T-cell (primary cell): Measurements from ENCODE around the gene TSPAN9. TPM values are rescaled to one million over a fixed set of nuclear protein-coding genes. Genes with fewer than 3 reads are reported as not detected.

Source experiments
- ATAC-seq, 4 experiments: fragments of 200-7000 bp in 3 of 4; fragments of 150-1000 bp in 1 of 4; cut with Tn5 transposase; replicated peaks in 1 of 4; 1 replicate in 3 of 4; 2 replicates in 1 of 4; pipeline ENCODE4 v1.10.0; 2021; ENCODE audit warnings: moderate library complexity in 3 of 4, mild to moderate bottlenecking in 2 of 4, moderate number of reproducible peaks in 1 of 4
- CTCF ChIA-PET, 2 donors: fragments of 300-600 bp; sonication (Branson Sonifier 250); formaldehyde crosslinking; loops; one replicate each; lab custom pipeline; 2022; ENCODE audit warnings: antibody characterized with exemption in 2 of 2; lab: Charles Lee
- POLR2A ChIA-PET, 2 donors: fragments of 300-600 bp; sonication (Branson Sonifier 250); formaldehyde crosslinking; loops; one replicate each; lab custom pipeline; 2022; ENCODE audit warnings: antibody characterized with exemption in 2 of 2; lab: Charles Lee
- DNase-seq, 35 experiments: peaks; one replicate each; pipeline versions ENCODE4 v3.0.0 to v3.0.0-alpha.2; 2013 to 2023
- H3K27ac ChIP-seq: one replicate; pipeline ENCODE4 v1.5.1; 2013; ENCODE audit warnings: low read length
- H3K27me3 ChIP-seq, 2 experiments: replicated peaks in 1 of 2; 1 replicate in 1 of 2; 2 replicates in 1 of 2; pipeline versions ENCODE4 v1.6.1 to v1.7.0; 2013; ENCODE audit warnings: low read length in 1 of 2, mixed read lengths in 1 of 2; ENCODE audit not compliant: control insufficient read depth in 2 of 2, insufficient read depth in 2 of 2; ENCODE audit errors: extremely low read depth in 1 of 2
- H3K36me3 ChIP-seq, 2 donors: 1 replicate in 1 of 2; 2 replicates in 1 of 2; pipeline versions ENCODE4 v1.6.1 to v1.7.0; 2013; ENCODE audit warnings: low read length in 1 of 2; ENCODE audit not compliant: control insufficient read depth in 2 of 2, insufficient read depth in 1 of 2; ENCODE audit errors: extremely low read depth in 1 of 2
- H3K4me1 ChIP-seq, 2 experiments: 1 replicate in 1 of 2; 2 replicates in 1 of 2; pipeline versions ENCODE4 v1.6.1 to v1.7.0; 2013; ENCODE audit warnings: low read length in 2 of 2, mixed read lengths in 1 of 2; ENCODE audit not compliant: insufficient read depth in 2 of 2, control insufficient read depth in 1 of 2; ENCODE audit errors: extremely low read depth in 1 of 2
- H3K4me3 ChIP-seq, 2 donors: 1 replicate in 1 of 2; 2 replicates in 1 of 2; pipeline versions ENCODE4 v1.5.1 to v1.7.0; 2013; ENCODE audit warnings: mild to moderate bottlenecking in 2 of 2, low read length in 1 of 2, moderate library complexity in 1 of 2; ENCODE audit not compliant: control insufficient read depth in 1 of 2; ENCODE audit errors: extremely low read depth in 1 of 2
- H3K9me3 ChIP-seq: 2 replicates; pipeline ENCODE4 v1.7.0; 2013
- H3K27ac Mint-ChIP-seq, 2 donors: one replicate each; pipeline ENCODE4 v1.8.0; 2020 to 2021; ENCODE audit warnings: mild to moderate bottlenecking in 2 of 2, mixed read lengths in 2 of 2
- H3K27me3 Mint-ChIP-seq, 2 donors: one replicate each; pipeline ENCODE4 v1.8.0; 2021 to 2022; ENCODE audit warnings: mixed read lengths in 2 of 2
- H3K36me3 Mint-ChIP-seq: one replicate; pipeline ENCODE4 v1.8.0; 2021; ENCODE audit warnings: mixed read lengths
- H3K4me1 Mint-ChIP-seq, 3 donors: one replicate each; pipeline ENCODE4 v1.8.0; 2020 to 2022; ENCODE audit warnings: mixed read lengths in 3 of 3, mild to moderate bottlenecking in 1 of 3
- H3K4me3 Mint-ChIP-seq, 3 donors: one replicate each; pipeline ENCODE4 v1.8.0; 2020 to 2022; ENCODE audit warnings: mild to moderate bottlenecking in 3 of 3, mixed read lengths in 3 of 3, moderate library complexity in 3 of 3
- H3K9me3 Mint-ChIP-seq, 3 donors: one replicate each; pipeline ENCODE4 v1.8.0; 2020 to 2022; ENCODE audit warnings: mixed read lengths in 3 of 3
- WGBS: methylation state at CpG from one replicate; pipeline ENCODE4 v1.1.5; 2013; ENCODE audit warnings: missing lambda C conversion rate; ENCODE audit not compliant: insufficient coverage; 5-methylcytosine and 5-hydroxymethylcytosine counted together
- total RNA-seq, 35 experiments: library from RNA in 6 of 35; stranded (reverse) in 6 of 35; fragments of 120-200 nt in 1 of 35; gene quantifications; one replicate each; pipeline versions ENCODE4 v1.2.1 to v1.2.4 and lab custom pipeline; 2013 to 2026

TSPAN9 gene
- total RNA-seq, 5 donors from 2014 or later (not counting 1 experiment from before 2014, with no cell fraction given), result 0.56 to 1.1 (median 0.70) TPM

GRCh38 chr12:3328081-3328480 lies 250.9 kb downstream of the TSPAN9 start:
- POLR2A ChIA-PET, result no interaction called here
- DNase-seq (no peak), ATAC-seq (no peak)
- peaks cover 0 to 16% of the 10 kb centered on the region in 2 experiments for H3K27me3 ChIP-seq
- H3K36me3 ChIP-seq, result no peaks in the 10 kb centered on the region
- 76% methylated on average over 3 of the region's 4 CpGs for WGBS
- H3K36me3 Mint-ChIP-seq, result no peaks in the 10 kb centered on the region
- no peak overlapping the region for H3K27ac Mint-ChIP-seq
- no peaks in the 10 kb centered on the region for H3K4me1 ChIP-seq
- H3K4me1 Mint-ChIP-seq, result no peaks in the 10 kb centered on the region
- no peaks in the 10 kb centered on the region for H3K9me3 ChIP-seq
- H3K27me3 Mint-ChIP-seq, result peaks cover 2 to 3% of the 10 kb centered on the region in 2 donors
- H3K4me3 ChIP-seq, result no peak overlapping the region
- no peaks in the 10 kb centered on the region for H3K9me3 Mint-ChIP-seq
- CTCF ChIA-PET, result no interaction called here
- no peak overlapping the region for H3K27ac ChIP-seq
- H3K4me3 Mint-ChIP-seq, result no peak overlapping the region

- Histone ChIP-seq H3K4me3 (no peak overlapping the region), H3K9me3 (no peaks in the 10 kb centered on the region), H3K27ac (no peak overlapping the region), H3K4me1 (no peaks in the 10 kb centered on the region), H3K36me3 (no peaks in the 10 kb centered on the region), H3K27me3 (peaks cover 0 to 18% of the 10 kb centered on the region in 2 experiments)
- Mint-ChIP-seq H3K36me3 (no peaks in the 10 kb centered on the region), H3K4me3 (no peak overlapping the region), H3K27me3 (peaks cover 3% of the 10 kb centered on the region in 2 donors), H3K9me3 (no peaks in the 10 kb centered on the region), H3K27ac (no peak overlapping the region), H3K4me1 (no peaks in the 10 kb centered on the region)
- POLR2A ChIA-PET, result no interaction called here
- DNase-seq (no peak), ATAC-seq (no peak)
- WGBS, result 67% methylated on average over 8 of the region's 14 CpGs
- CTCF ChIA-PET, result no interaction called here
These were observed 251.4 kb downstream of the TSPAN9 start for GRCh38 chr12:3328571-3328970.

DNA sequence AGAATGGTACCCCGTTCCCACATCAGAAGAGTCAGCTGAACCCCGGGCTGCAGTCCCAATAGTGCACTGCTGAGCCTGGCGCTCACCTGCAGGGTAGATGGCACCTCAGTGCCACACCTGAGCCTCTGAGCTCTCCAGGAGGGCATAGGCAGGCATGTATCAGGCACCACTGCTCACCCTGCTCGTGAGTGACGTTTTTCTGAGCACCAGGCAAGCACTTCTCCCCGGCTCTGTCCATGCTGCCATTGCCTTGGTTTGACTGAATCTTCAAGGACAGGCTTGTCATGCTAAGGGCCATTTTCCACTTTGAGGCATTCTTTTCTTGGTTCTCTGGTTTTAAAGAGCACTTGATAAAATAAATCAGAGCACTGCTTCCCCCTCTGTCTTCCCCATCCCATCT lies 252.2 kb downstream of the TSPAN9 start:
- H3K4me3 Mint-ChIP-seq, result no peak overlapping the region
- ATAC-seq (no peak), DNase-seq (no peak)
- Histone ChIP-seq H3K27ac (no peak overlapping the region), H3K27me3 (peaks cover 0 to 18% of the 10 kb centered on the region in 2 experiments), H3K4me3 (no peak overlapping the region), H3K4me1 (no peaks in the 10 kb centered on the region), H3K36me3 (no peaks in the 10 kb centered on the region), H3K9me3 (no peaks in the 10 kb centered on the region)
- H3K9me3 Mint-ChIP-seq, result no peaks in the 10 kb centered on the region
- no peaks in the 10 kb centered on the region for H3K4me1 Mint-ChIP-seq
- 63% methylated on average over 6 of the region's 6 CpGs for WGBS
- ChIA-PET POLR2A (no interaction called here), CTCF (no interaction called here)
- H3K27ac Mint-ChIP-seq, result no peak overlapping the region
- H3K36me3 Mint-ChIP-seq, result no peaks in the 10 kb centered on the region
- peaks cover 3 to 4% of the 10 kb centered on the region in 2 donors for H3K27me3 Mint-ChIP-seq

GRCh38 chr12:3330976-3331510 lies 253.9 kb downstream of the TSPAN9 start:
- H3K27ac ChIP-seq, result no peak overlapping the region
- WGBS, result 71% methylated on average over 4 of the region's 7 CpGs
- Mint-ChIP-seq H3K27ac (no peak overlapping the region), H3K4me1 (no peaks in the 10 kb centered on the region), H3K4me3 (no peak overlapping the region), H3K9me3 (no peaks in the 10 kb centered on the region), H3K36me3 (no peaks in the 10 kb centered on the region), H3K27me3 (peaks cover 10 to 13% of the 10 kb centered on the region in 2 donors)
- H3K4me3 ChIP-seq, result no peak overlapping the region
- CTCF ChIA-PET, result no interaction called here
- H3K9me3 ChIP-seq, result no peaks in the 10 kb centered on the region
- peaks cover 0 to 22% of the 10 kb centered on the region in 2 experiments for H3K27me3 ChIP-seq
- no peak for DNase-seq
- POLR2A ChIA-PET, result no interaction called here
- no peaks in the 10 kb centered on the region for H3K36me3 ChIP-seq
- no peaks in the 10 kb centered on the region for H3K4me1 ChIP-seq
- no peak for ATAC-seq

GRCh38 chr12:3332188-3332587 lies 255.0 kb downstream of the TSPAN9 start:
- no peaks in the 10 kb centered on the region for H3K36me3 ChIP-seq
- no peak for ATAC-seq
- Mint-ChIP-seq H3K4me1 (no peaks in the 10 kb centered on the region), H3K27me3 (peaks cover 10 to 13% of the 10 kb centered on the region in 2 donors), H3K4me3 (no peak overlapping the region), H3K36me3 (no peaks in the 10 kb centered on the region), H3K9me3 (no peaks in the 10 kb centered on the region), H3K27ac (no peak overlapping the region)
- CTCF ChIA-PET, result no interaction called here
- no CpG with 5 or more reads among the region's 3 CpGs for WGBS
- no peak for DNase-seq
- H3K27me3 ChIP-seq, result peaks cover 0 to 18% of the 10 kb centered on the region in 2 experiments
- POLR2A ChIA-PET, result no interaction called here
- H3K9me3 ChIP-seq, result no peaks in the 10 kb centered on the region
- no peaks in the 10 kb centered on the region for H3K4me1 ChIP-seq
- no peak overlapping the region for H3K27ac ChIP-seq
- no peak overlapping the region for H3K4me3 ChIP-seq

- Histone ChIP-seq H3K9me3 (no peaks in the 10 kb centered on the region), H3K27me3 (peaks cover 0 to 18% of the 10 kb centered on the region in 2 experiments), H3K4me3 (no peak overlapping the region), H3K4me1 (no peaks in the 10 kb centered on the region), H3K27ac (no peak overlapping the region), H3K36me3 (no peaks in the 10 kb centered on the region)
- CTCF ChIA-PET, result no interaction called here
- Mint-ChIP-seq H3K9me3 (no peaks in the 10 kb centered on the region), H3K27me3 (peaks cover 10 to 16% of the 10 kb centered on the region in 2 donors), H3K4me3 (no peak overlapping the region), H3K4me1 (no peaks in the 10 kb centered on the region), H3K27ac (no peak overlapping the region), H3K36me3 (no peaks in the 10 kb centered on the region)
- DNase-seq (no peak), ATAC-seq (no peak)
- WGBS, result 9% methylated on average over 4 of the region's 10 CpGs
- POLR2A ChIA-PET, result no interaction called here
These were observed 256.4 kb downstream of the TSPAN9 start for GRCh38 chr12:3333583-3333982.

DNA sequence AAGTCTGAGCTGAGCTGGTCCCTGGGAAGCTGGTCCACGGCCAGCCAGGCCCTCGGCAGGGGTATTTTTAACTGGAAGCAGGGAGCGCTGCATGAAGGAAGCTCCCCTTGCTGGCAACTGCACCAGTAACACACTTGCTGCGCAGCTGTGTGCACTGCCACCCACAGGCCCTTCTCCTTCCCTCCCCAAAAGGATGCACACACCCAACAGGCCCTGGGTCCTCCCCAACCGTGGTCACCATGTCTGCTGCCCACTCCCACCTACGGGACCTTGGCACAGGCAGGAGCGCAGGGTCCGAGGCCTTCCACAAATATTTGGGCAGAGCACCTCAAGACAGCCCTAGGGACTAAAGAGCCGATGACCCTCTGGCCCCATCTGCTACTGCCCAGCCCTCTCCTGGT lies 256.8 kb downstream of the TSPAN9 start:
- H3K4me3 Mint-ChIP-seq, result no peak overlapping the region

More for the DNA sequence above, 256.8 kb downstream of the TSPAN9 start:
- Mint-ChIP-seq H3K9me3 (no peaks in the 10 kb centered on the region), H3K27ac (no peak overlapping the region), H3K36me3 (no peaks in the 10 kb centered on the region), H3K27me3 (peaks cover 10 to 16% of the 10 kb centered on the region in 2 donors), H3K4me1 (no peaks in the 10 kb centered on the region)
- CTCF ChIA-PET, result no interaction called here
- Histone ChIP-seq H3K27ac (no peak overlapping the region), H3K36me3 (no peaks in the 10 kb centered on the region), H3K4me3 (no peak overlapping the region), H3K27me3 (peaks cover 0 to 18% of the 10 kb centered on the region in 2 experiments), H3K9me3 (no peaks in the 10 kb centered on the region), H3K4me1 (no peaks in the 10 kb centered on the region)
- DNase-seq, result no peak
- 81% methylated on average over 8 of the region's 9 CpGs for WGBS
- no peak for ATAC-seq
- POLR2A ChIA-PET, result no interaction called here
